Measurements from ENCODE around the gene NPLOC4.

DNA sequence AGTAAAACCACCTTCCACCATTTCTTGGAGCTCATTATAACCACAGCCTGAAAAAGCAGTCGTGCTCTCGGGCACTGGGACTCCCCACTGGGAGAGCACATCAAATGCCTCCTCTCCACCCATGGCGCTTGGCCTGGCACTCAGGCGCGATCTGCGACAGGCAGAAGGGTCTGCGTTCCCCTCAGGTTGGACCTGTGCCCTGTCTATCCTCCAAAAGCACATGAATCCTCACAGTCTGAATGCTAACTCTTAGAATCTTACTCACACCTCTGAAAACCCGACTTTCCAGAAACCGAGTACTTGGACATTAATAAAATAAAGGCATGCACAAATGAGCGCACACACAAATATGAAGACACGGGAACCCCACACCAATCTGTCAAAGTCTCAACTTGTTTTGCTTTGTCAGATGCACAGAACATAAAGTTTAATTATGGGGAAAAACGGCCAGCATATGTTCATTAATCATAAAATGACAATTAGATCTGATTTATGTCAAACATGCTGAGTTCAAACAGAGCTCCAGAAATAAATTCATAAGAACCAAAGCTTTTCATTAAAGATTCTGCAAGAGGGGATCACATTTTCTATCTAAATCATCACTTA lies 64.2 kb downstream of the NPLOC4 start:
- no peak for TF ChIP-seq EZH2phosphoT487 (IDR thresholded peaks at IDR 0.05; ENCODE audit: insufficient read depth, low read depth)
- TF ChIP-seq EZH2 (IDR thresholded peaks at IDR 0.05; ENCODE audit: insufficient read depth, poor library complexity, severe bottlenecking) = no peak

Measured in GM23248 (cell line).